Breast epithelium (tissue), 3 donors: ENCODE data around the gene LUC7L.

Experiments used
- CTCF ChIP-seq, 3 donors: fragments of 450-650 bp; IDR thresholded peaks; one replicate each; pipeline ENCODE4 v1.5.1; 2016 to 2017; ENCODE audit warnings: antibody characterized with exemption in 3 of 3, mild to moderate bottlenecking in 3 of 3, moderate library complexity in 3 of 3
- POLR2A ChIP-seq: fragments of 450-650 bp; IDR thresholded peaks from one replicate; pipeline ENCODE4 v1.6.1; 2016; ENCODE audit warnings: antibody characterized with exemption, mild to moderate bottlenecking, moderate library complexity
- POLR2AphosphoS5 ChIP-seq, 3 donors: sonication (generic); formaldehyde crosslinking; IDR thresholded peaks; one replicate each; pipeline ENCODE4 v1.6.1; 2017; ENCODE audit warnings: antibody characterized with exemption in 3 of 3

- TF ChIP-seq POLR2A = no peak
- no peak for TF ChIP-seq CTCF (IDR thresholded peaks at IDR 0.05)
- no peak for TF ChIP-seq POLR2AphosphoS5 (IDR thresholded peaks at IDR 0.05)
These were observed 45.9 kb upstream of the LUC7L start for GRCh38 chr16:275041-275641.
